Mucosa of rectum (tissue), 2 donors: ENCODE measurements around the gene PAIP2.

ENCODE experiments used
- H3K27ac ChIP-seq, 2 donors: one replicate each; pipeline ENCODE4 v1.7.0; 2013; ENCODE audit warnings: inconsistent platforms in 2 of 2, low read depth in 2 of 2, low read length in 2 of 2
- H3K27me3 ChIP-seq, 2 donors: one replicate each; pipeline ENCODE4 v1.7.0; 2013; ENCODE audit warnings: low read length in 2 of 2; ENCODE audit not compliant: control insufficient read depth in 2 of 2, insufficient read depth in 2 of 2
- H3K36me3 ChIP-seq, 2 donors: one replicate each; pipeline ENCODE4 v1.7.0; 2013; ENCODE audit warnings: low read length in 2 of 2; ENCODE audit not compliant: control insufficient read depth in 2 of 2, insufficient read depth in 2 of 2
- H3K4me1 ChIP-seq, 2 donors: one replicate each; pipeline ENCODE4 v1.7.0; 2013; ENCODE audit warnings: low read length in 2 of 2, mild to moderate bottlenecking in 1 of 2; ENCODE audit not compliant: control insufficient read depth in 2 of 2, insufficient read depth in 2 of 2
- H3K4me3 ChIP-seq, 2 donors: one replicate each; pipeline ENCODE4 v1.7.0; 2013; ENCODE audit warnings: low read length in 2 of 2
- H3K9ac ChIP-seq, 2 donors: one replicate each; pipeline ENCODE4 v1.7.0; 2013; ENCODE audit warnings: low read length in 2 of 2, low read depth in 1 of 2, mild to moderate bottlenecking in 1 of 2
- H3K9me3 ChIP-seq, 2 donors: one replicate each; pipeline ENCODE4 v1.7.0; 2013; ENCODE audit warnings: low read length in 2 of 2; ENCODE audit not compliant: control insufficient read depth in 2 of 2
- donor health status: healthy.
- donor health status: Normal muscosa, but diverticular disease.

The PAIP2 gene

DNA sequence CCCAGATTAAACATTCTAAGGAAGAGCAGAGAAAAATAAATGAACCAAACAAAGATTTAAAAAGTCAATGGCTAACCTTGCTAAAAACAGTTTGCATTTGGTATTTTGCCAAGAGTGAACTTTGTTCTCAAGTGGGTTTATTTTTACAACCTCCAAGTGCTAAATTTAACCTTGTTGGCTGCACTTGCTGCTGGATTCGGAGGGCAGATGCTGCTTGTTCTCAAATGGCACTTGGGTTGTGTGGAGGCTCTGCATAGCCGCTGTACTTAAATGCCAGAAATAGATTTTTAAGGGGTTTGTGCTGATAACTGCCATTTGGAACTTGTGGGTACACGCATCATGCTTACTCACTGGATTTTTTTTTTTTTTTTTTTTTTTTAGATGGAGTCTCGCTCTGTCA, 75.6 kb downstream of the PAIP2 start:
- Histone ChIP-seq H3K4me3 (no peak overlapping the region), H3K27me3 (no peaks in the 10 kb centered on the region), H3K27ac (no peak overlapping the region), H3K9ac (no peak overlapping the region), H3K4me1 (peaks cover 21 to 52% of the 10 kb centered on the region in 2 donors), H3K36me3 (peaks cover 0 to 3% of the 10 kb centered on the region in 2 donors), H3K9me3 (no peaks in the 10 kb centered on the region)

DNA sequence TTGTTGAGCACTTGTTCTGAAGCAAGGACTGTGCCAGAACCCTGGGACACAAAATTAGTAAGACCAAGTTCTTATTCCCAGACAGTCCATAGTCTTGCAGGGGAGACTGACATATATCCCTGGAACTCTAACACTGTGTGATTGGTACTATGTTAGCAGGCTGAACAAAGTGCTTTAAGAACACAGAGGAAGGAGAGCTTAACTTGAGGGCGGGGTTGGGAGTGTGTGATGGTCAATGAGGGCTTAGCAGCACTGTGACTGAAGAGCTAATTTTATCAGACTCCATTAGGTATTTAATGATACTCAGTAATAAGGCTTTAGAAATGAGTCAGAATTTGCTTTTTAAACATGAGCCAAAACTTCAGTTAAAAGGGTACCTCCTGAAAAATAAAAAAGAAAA, 77.1 kb downstream of the PAIP2 start:
- H3K9ac ChIP-seq, result peak overlapping the region in 1 of 2 donors; percentile 21

More for the DNA sequence above, 77.1 kb downstream of the PAIP2 start:
- Histone ChIP-seq H3K27me3 (no peaks in the 10 kb centered on the region), H3K4me1 (peaks cover 21 to 52% of the 10 kb centered on the region in 2 donors), H3K36me3 (peaks cover 0 to 3% of the 10 kb centered on the region in 2 donors), H3K9me3 (no peaks in the 10 kb centered on the region), H3K27ac (peak overlapping the region; percentile 48 to 81), H3K4me3 (no peak overlapping the region)
